ENCODE data around the gene FAM81A.
"Not testable (repeated sequence)": the region's sequence is repeated elsewhere in the genome, so short reads cannot be mapped to it uniquely, and the experiment has no call there.

The FAM81A gene

GRCh38 chr15:59489485-59489884 is 51.5 kb downstream of the FAM81A start:
- DNase-seq (ENCODE audit: low spot score), result not testable (repeated sequence)

DNA sequence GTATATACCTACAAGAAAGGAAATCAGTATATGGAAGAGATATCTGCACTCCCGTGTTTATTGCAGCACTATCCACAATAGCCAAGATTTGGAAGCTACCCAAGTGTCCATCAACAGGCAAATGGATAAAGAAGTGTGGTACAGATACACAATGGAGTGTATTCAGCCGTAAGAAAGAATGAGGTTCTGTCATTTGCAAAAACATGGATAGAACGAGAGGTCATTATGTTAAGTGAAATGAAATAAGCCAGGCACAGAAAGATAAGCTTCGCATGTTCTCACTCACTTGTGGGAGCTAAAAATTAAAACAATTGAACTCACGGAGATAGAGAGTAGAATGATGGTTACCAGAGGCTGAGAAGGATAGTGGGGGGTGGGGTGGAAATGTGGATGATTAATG is 53.1 kb downstream of the FAM81A start:
- DNase-seq (ENCODE audit: low spot score), result peak; percentile 92

- DNase-seq (ENCODE audit: low spot score), result peak; percentile 94
These were observed 54.7 kb downstream of the FAM81A start for GRCh38 chr15:59492389-59493377.

- DNase-seq (ENCODE audit: low spot score), result peak; percentile 33
These were observed 63.6 kb downstream of the FAM81A start for GRCh38 chr15:59501597-59501996.

- no peak for DNase-seq (ENCODE audit: low spot score)
These were observed 77.2 kb downstream of the FAM81A start for GRCh38 chr15:59515190-59515589.

GRCh38 chr15:59516655-59517461 is 78.9 kb downstream of the FAM81A start:
- DNase-seq (ENCODE audit: low spot score), result peak; percentile 48

DNA sequence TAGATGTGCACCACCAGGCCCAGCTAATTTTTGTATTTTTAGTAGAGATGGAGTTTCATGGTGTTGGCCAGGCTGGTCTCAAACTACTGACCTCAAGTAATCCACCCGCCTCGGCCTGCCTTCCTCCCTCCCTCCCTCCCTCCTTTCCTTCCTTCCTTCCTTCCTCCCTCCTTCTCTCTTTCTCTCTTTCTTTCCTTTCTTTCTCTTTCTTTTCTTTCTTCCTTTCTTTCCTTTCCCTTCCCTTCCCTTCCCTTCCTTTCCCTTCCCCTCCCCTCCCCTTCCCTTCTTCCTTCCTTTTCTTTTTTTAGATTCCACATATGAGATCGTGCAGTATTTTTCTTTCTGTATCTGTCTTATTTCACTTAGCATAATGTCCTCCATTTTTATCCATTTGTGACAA is 81.3 kb downstream of the FAM81A start:
- DNase-seq (ENCODE audit: low spot score), result no peak

DNA sequence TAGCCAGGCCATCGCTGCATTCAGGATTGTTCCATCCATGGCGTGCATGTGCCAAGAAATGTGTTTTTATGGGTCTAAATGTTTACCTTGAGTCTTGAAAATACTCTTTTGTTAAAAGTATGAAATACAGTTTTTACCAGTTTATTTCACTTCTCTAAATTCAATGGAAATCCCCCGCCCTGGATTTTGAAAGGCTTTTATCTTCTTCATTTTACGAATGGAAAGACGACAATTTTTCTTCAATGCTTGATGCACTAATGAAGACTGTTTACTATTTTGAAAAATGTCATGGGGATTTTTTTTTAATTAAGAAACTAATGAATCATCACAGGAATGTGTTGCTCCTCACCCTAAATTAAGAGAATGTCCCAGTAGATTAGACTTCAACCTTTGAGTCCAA is 83.5 kb downstream of the FAM81A start:
- DNase-seq (ENCODE audit: low spot score), result no peak

- DNase-seq (ENCODE audit: low spot score), result no peak
These were observed 85.0 kb downstream of the FAM81A start for GRCh38 chr15:59522988-59523461.

- DNase-seq (ENCODE audit: low spot score), result no peak
These were observed 85.7 kb downstream of the FAM81A start for GRCh38 chr15:59523702-59524101.

- peak; percentile 48 for DNase-seq (ENCODE audit: low spot score)
These were observed 86.3 kb downstream of the FAM81A start for GRCh38 chr15:59524331-59524731.

- not testable (repeated sequence) for DNase-seq (ENCODE audit: low spot score)
These were observed 88.5 kb downstream of the FAM81A start for GRCh38 chr15:59526466-59526865.

GRCh38 chr15:59528429-59528828 is 90.4 kb downstream of the FAM81A start:
- no peak for DNase-seq (ENCODE audit: low spot score)

DNA sequence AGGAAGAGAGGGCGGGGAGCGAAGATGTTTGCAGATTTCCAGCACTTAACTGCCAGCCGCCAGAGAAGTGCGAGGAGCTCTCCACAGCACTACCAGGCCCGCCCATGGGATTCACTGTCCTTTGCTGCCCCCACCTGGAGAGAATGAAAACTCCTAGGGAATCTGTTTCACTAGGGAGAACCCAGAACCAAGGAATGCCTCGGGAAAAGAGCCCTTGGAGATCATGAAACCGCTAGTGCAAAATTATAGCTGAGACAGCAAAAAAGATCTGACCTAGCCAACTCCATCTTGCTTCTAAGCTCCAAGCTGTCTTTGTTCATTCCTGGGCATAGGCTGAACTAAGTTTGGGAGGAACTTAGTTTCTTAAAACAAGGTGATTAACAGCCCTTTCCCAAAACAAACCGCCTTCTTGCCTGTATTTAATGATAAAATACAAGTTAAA is 91.0 kb downstream of the FAM81A start:
- DNase-seq (ENCODE audit: low spot score), result peak; percentile 90

DNA sequence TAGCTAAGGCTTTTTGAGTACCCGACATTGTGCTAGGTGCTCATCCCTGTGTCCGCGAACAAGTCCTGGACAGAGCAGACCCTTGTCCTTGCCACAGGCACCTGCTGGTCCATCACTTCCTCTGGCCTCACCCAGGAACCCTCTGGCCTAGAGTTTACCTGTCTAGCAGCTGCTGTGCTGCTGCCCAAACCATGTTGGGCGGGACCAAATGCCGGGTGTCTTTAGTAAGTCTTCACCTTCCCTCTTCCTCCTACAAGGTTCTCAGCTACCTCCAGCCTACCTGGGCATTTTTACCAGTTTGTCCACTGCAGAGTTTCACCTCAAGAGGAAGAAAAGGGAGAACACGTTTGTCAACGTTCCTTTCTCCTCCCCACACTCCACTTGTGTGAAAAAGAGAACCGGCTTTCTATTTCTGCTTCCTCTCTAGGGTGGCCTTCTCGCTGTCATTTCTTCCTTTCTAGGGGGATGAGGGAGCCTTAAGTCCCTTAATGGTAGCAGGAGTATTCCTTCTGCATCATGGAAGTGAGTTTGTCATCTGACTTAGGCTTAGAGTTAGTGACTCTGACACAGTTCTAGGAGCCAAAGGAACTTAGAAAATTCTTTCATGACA is 93.2 kb downstream of the FAM81A start:
- DNase-seq (ENCODE audit: low spot score), result no peak

- DNase-seq (ENCODE audit: low spot score), result peak; percentile 27
These were observed 94.9 kb downstream of the FAM81A start for GRCh38 chr15:59532770-59533379.

DNA sequence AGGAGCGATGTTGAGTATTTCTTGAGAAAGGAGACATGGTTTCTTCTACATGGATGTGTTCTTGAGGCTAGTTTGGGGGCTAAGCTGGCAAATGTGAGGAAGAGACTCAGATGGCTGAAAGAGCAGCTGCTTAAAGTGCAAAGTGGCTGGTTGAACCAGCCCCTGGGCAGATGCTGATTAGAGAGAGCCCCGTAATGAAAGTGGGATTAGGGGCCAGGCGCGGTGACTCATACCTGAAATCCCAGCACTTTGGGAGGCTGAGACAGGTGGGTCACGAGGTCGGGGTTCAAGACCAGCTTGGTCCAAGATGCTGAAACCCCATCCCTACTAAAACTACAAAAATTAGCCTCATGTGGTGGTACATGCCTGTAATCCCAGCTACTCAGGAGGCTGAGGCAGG is 98.6 kb downstream of the FAM81A start:
- DNase-seq (ENCODE audit: low spot score), result no peak

DNA sequence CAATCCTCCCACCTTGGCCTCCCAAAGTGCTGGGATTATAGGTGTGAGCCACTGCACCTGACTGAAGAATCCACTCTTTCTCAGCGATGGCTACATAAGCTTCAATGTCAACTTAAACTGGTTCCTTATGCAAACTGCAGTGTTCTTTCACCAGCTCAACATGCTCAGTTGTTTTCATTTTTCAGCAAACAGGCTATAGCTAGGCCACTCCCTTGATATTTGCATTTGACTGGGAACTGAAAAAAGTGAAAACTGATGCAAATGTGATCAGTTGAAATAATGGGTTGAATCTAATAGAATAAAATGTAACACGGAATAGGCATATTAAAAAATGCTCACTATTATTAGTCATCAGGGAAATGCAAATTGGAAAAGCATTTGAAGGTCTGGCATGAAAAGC is 99.4 kb downstream of the FAM81A start:
- DNase-seq (ENCODE audit: low spot score), result no peak

DNA sequence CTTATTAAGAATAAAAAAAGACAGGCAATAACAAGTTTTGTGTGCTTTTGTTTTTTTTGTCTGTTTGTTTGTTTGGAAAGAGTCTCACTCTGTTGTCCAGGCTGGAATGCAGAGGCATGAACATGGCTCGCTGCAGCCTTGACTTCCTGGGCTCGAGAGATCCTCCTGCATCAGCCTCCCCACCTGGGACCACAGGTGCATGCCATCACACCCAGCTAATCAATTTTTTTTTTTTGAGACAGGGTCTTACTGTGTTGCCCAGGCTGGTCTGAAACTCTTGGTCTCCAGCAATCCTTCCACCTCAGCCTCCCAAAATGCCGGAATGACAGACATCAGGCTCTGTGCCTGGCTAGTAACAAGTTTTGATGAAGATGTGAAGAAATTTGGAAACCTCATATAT is 100.5 kb downstream of the FAM81A start:
- no peak for DNase-seq (ENCODE audit: low spot score)

DNA sequence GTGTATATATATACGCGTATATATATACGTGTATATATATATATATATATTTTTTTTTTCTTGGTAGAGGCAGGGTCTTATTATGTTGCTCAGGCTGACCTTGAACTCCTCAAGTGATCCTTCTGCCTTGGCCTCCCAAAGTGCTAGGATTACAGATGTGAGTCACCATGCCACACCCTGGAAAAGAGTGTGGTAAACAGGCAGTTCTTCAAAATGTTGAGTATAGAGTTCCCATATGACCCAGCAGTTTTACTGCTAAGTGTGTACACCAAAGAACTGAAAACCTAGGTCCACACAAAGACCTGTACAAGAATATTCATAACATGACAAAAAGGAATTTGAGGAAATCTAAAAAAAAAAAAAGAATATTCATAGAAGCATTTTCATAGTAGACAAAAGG is 101.8 kb downstream of the FAM81A start:
- no peak for DNase-seq (ENCODE audit: low spot score)

GRCh38 chr15:59540654-59541053 is 102.7 kb downstream of the FAM81A start:
- DNase-seq (ENCODE audit: low spot score), result no peak

- no peak for DNase-seq (ENCODE audit: low spot score)
These were observed 103.8 kb downstream of the FAM81A start for GRCh38 chr15:59541750-59542149.

All from pons (tissue), 1 donor.